NOMO-1 treated with DMSO at 0.1 percent for 48 hours (cell line): Measurements from ENCODE around the gene TRAPPC12.
"Not testable (repeated sequence)": the region's sequence is repeated elsewhere in the genome, so short reads cannot be mapped to it uniquely, and the experiment has no call there.

Experiments used
- DNase-seq: peaks from one replicate; lab custom pipeline; 2025; ENCODE audit not compliant: unreplicated experiment; lab: John Stamatoyannopoulos, UW

TRAPPC12 gene

DNA sequence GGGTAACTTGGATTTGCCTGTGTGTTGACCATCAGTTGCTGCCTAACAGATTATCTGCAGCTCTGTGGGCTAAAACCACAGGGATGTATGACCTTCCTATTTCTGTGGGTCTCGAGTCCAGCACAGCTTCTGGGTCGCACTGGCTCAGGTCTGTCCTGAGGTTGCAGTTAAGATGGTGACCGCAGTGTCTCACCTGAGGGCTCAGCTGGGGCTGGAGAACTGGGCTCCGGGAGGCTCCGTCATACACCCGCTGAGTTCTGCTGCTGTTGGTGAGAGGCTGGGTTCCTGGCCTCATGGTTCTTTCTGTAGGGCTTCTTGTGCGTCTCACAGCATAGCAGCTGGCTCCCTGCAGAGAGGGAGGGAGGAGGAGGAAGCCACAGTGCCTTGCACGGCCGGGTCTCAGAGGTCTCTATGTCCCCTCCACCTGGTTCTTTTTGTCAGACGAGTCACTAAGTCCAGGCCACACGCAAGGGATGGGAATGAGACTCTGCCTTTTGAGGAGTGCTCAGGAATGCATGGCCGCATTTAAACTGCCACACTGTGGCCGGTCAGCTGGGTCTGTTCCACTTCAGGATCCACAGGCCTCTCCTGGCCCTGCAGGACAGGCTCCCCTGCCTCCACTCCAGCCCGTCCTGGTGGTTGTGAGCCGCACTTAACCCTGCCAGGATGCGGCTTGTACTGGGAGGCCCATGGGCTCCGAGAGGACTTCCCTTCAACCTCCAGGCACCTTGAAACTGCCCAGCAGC is 72.6 kb downstream of the TRAPPC12 start:
- no peak for DNase-seq

DNA sequence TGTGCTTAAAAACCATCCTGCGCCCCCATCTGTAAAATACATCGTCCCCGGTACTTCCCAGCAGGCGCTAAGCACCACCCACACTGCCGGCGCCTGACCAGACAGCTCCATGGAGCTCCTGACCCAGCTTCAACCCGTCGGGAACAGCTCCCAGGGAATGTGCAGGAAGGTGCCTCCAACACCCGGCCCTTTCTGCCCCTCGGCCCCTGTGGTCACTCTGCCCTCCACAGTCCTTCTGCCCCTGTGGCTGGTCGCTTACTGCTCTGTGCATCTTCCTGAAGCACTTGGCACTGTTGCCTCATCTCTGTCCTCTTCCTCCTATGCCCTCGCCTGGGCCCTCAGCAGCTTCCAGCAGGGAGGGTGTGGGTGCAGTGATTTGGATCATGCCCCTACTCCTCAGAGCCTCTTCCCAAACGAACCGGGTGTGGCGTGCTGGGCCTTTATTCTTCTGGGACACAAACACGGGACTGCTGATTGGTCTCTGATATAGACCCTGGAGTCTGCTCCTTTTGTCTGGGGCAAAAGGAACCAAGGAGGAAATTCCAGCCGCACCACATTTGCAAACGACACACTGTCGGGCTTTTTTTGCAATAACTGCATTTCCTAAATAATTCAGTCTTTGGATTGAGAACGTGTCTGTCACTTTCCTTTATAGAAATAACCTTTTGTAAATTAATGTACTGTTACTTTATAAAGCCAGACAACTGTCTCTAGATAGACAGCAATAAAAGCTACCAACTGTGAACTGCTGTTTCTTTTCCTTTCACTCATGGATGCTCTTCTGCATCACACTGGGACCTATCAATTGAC is 73.9 kb downstream of the TRAPPC12 start:
- DNase-seq: no peak

DNA sequence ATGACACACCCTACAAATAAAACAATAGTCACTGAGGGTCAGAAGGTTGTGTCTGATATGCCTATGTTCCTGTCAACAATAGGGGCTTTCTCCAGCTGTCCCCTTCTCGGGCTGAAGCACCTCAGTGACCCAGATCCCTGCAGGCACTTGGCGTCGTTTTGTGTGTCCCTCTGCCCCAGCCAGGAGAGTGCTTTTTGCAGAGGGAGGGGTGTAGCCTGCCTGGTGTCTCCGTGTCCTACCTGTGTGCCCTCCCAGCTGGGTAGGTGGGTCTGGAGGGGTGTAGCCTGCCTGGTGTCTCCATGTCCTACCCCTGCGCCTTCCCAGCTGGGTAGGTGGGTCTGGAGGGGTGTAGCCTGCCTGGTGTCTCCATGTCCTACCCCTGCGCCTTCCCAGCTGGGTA is 74.5 kb downstream of the TRAPPC12 start:
- not testable (repeated sequence) for DNase-seq

DNA sequence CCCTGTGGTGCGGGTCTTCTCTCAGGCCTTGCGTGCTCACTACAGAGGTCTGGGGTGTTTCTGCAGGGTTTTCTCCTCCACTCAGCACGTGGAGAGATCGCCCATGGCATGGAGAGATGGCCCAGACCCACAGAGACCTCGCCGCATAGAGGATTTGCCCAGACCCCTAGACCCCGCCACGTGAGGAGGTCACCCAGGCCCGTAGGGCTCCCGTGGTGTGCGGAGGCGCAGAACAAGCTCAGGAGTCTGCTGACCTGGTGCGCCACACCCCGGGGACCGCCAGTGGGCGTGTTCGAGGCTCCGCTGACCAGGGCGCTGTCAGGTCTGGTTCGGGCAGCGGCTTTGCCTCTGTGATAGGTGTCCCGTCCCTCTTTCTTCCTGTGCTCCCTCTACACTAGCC is 75.3 kb downstream of the TRAPPC12 start:
- DNase-seq: no peak

DNA sequence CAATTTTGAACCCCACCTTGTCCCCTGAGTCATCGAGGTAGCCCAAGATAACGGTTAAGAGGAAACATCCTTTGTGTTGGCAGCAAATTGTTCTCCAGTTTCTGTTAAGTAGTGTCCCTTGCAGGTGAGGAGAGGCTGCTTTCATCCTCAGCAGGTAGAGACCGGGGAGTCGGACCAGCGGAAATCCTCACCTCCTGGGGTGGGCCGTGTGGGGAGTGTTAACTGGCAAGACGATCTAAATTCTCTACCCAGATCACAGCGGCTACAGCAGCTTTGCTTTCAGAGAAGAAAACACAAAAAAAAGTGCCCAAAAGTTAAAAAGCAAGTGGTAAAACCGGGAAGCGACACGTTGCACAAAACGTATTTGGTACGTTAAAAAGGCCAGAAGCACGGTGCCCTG is 76.6 kb downstream of the TRAPPC12 start:
- DNase-seq: no peak

DNA sequence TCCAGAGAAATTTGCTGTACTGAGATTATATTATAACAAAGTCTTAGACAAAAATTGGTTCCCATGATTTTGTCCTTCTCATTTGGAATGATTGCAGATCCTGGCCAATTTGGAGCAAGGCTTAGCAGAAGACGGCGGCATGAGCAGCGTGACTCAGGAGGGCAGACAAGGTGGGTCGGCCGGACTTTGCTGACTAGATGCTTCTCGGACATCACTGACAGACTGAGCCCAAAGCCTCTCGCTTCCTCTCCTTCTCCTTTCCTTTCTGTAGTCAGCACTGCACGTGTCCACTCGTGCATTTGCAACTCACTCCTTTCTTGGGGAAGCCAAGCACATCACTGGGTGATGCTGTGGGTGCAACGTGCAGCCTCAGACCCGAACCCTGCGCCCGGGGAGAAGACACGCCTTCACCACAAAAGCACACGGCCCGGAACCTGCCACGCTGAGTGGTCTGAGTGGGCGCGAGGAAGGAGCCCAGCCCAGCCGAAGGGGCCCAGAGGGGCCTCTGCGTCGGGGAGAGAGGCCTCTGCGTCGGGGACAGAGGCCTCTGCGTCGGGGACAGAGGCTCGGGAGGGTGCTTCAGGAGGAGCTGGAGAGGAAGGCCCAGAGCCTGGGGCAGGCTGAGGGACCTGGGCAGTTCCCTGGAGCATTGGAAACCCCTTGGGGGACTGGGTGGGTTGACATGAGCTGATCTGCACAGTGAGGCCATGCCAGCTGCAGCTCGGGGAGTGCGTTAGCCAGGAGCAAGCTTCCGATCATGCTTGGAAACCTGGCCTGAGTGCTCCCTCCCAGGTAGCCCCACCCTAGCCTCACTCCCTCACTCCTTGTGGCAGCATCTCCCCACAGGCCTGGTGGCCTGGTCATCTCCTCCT is 78.3 kb downstream of the TRAPPC12 start:
- no peak for DNase-seq

DNA sequence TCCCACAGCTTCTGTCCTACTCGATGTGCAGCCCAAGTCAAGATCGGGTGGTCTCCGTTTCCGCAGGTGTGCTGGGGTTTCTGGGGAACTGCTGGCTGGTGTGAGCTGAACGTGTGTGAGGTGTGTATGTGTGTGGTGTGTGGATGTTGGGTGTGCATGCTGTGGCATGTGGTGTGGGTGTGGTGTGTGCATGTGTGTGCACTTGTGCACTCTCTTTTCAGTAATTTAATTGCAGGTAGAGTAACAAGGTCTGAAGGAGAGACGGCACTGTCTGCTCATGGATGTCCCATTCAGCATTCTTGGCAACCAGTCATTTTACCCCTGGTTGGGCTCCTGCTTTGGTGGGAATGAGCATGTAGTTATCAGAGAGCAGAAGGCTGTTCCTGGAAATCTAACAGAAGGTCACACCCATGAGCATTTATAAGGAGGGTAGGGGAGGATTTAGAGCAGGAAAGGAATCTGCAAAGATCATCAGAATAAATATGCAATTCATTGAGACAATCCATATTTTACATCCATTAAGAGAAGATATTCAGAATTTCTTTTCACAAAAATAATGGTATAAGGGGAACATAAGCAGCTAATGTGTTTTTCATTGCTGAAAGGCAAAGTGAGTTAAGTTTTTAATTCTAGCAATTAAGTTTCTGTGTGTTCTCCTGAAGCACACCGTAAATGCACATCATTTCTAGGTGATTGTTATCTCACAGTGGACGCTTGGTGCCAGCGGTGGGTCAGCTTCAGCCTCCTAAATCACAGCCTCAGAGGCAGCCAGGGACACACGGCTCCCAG is 79.1 kb downstream of the TRAPPC12 start:
- DNase-seq: no peak

DNA sequence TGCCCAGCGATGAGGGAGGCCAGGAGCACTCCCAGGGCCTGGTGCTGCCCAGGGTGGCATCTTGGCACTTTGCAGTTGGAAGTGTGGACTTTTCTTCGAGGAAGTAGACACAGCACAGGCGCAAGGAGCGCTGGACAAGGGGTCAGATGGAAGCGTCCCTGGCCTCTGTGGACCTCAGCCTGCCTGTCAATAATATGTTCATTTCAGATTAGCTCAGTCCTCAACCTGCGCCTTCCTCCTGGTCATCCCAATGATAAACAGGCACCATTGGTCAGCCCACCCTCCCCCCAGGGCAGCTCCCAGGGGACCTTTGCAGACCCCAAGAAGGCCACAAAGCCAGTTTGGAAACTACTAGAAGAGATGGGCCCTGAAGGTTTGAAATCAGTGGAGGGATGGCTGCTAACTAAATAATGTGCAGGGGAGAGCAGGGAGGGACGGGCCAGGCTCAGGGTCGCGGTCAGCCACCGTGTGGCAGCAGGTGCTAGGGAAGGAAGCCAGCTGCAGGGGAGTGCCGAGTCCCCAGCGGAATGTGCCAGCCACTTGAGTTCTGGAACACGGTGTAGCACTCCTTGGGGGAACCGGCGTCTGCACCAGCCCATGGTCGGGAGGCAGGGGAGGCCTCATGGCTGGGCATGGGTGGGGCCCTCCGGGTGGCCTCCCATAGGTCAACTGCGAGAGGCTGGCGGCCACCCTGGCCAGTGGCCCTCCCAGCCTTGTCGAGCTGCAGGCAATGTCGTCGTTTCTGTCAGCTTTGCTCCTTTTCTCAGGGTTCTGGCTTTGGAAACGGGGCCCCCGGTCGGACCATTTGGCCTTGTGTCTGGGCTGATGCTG is 79.9 kb downstream of the TRAPPC12 start:
- no peak for DNase-seq

DNA sequence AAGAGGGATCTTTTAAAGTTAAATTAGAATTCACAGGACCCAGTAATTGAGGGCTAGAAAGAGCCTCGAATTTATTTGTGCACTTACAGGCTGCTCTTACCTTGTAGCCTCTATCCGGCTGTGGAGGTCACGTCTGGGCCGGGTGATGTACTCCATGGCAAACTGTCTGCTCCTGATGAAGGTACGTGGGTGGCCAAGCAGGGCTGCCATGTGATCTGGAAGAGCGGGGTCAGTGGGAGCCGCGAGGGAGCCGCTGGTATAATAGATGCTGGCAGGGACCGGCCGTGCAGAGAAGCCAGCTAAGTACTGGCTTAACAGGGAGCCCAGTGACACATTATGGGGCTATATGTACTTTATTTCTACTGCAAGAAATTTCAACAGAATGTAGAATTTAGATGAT is 80.7 kb downstream of the TRAPPC12 start:
- DNase-seq: no peak

DNA sequence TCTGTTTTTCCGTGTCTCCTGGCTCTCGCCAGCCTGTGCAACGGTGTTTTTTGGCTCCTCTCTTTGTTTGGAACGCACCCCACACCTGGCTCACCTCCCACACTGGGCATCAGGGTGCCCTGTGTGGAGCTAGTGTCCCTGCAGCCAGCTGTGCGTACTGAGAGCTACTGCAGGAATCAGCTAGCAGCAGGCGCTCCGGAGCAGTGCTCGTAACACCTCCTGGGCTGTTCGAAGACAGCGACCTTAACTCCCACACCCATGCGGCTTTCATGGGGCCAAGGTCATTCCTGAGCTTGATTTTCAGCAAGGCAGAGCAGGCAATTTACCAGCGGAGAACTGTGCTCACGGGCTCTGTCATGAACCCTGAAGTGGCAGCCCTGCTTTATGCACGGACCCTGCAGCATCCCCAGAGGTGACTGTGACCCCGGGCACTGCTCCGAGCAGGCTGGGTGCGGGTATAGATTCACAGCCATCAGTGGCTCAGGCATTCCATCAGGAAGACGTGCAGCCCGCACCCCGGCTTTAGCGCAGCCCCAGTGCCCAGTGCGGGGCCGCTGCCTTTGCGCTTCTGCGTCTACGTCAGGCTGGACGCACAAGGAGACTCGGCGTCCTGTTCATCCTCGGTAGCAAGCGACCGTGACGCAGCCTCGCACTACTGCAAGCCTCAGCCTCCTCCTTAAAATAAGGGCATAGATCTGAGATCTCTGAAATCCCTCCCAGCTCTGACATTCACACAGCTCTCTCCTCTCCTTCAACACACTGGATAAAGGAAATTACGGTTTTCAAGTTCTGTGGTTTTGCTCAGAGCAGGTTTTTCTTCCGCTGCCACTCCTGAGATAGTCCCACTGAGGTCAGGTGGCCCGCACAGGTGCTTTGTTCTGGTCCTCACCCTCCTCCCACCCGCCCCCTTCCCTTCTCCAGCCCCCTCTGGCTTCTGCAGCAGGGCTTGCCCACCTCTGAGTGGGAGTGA is 81.6 kb downstream of the TRAPPC12 start:
- DNase-seq: no peak

DNA sequence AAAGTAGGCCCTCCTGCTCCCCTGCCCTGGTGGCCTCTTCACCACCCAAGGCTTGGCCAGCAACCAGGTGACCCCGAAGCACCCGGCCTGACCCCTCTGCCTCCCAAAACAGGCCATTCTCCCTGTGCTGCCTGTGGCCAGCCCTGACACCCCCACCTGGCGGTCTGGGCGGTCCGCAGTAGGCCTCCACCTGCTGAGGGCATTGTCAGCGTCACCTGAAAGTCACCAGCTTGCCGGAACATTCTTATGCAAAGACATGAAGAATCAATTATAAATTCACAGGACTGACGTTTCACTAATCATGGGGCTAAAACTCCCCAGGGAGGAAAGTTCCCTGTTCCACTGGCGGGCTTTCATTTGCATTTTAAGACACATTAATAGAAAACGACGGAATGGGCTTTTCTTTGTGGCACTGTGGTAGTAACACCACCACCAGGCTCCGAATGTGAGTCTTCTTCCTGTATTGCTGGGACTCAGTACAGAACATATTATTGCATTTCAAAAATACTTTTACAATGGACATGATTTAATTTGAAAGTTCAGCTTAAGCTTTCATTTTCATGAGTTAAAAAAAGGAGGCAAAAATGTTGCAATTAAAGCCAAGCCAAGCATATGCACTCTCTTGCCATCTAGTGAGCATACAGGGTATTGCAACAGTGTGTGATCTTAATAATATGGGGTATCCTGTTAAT is 82.5 kb downstream of the TRAPPC12 start:
- DNase-seq: peak; percentile 38

DNA sequence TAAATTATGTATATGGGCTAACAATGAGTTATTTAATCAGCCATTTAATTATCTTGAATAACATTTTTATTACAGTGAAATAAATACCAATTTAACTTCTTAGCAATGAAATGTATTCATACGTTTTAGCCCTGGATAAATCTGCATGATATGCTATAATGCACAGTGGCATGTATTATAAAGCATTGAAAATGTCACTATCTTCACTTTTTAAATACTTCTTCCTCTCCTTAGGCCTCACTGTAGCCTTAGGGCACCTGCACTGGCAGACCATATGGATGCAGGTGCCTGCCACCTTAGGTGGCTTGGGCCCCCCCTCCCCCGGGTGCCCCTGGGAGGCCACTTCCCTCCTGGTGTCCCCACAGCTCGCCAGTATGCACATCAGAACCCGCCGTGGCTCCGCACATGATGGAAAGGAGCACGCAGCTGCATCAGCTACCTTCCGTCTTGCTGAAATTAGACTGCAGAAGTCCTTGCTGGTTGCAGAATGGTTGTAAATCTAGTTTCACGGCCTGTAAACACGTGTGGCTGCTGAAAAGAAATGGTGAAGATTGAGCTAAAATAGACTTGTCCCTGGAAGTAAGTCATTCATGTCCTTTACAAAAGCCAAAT is 83.1 kb downstream of the TRAPPC12 start:
- DNase-seq: no peak

DNA sequence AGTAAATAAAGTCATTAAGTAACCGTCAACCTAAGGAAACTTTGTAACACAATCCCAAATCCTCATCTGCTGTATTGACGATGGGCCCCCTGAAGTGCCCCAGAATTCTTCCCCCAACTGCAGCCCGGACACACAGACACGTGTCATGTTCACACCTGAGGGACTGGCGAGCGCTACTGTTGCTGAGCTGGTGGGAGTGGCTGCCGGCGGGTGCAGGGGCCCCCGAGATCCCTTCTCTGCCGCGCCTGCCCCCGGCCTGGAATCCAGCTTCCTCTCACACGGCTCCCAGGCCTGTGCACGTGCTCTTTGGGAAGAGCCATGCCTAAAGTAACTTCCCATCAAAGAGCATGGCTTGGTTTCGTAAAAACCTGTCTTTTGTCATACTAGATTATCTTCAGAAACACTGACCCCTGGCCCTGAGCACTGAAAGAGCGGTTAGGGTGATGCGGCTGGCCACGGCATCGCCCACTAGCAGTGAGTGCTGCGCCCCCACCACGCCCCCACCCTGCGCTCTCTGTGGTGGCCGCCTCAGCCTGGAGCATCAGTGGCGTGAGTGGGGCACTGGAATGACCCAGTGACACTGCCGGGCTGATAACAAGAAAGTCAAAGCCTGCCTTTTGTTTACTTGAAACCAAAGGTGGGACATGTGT is 83.8 kb downstream of the TRAPPC12 start:
- DNase-seq: no peak

DNA sequence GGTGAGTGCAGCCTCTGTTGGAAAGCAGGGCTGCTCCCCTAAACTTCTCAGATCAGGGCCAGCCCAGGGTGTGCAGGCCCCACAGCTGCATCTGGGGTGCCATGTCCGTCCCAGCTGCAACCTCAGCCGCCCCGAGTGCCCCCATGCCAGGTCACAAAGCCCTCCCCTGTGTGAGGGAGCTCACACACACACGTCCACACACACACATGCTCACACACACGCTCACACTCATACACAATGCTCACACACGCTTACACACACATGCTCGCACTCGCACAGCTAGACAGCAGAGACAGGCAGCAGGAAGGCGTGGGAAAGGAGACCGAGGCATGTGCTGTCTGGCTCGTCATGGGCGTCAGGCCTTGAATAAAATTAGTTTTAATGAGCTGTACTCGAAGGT is 84.5 kb downstream of the TRAPPC12 start:
- no peak for DNase-seq

DNA sequence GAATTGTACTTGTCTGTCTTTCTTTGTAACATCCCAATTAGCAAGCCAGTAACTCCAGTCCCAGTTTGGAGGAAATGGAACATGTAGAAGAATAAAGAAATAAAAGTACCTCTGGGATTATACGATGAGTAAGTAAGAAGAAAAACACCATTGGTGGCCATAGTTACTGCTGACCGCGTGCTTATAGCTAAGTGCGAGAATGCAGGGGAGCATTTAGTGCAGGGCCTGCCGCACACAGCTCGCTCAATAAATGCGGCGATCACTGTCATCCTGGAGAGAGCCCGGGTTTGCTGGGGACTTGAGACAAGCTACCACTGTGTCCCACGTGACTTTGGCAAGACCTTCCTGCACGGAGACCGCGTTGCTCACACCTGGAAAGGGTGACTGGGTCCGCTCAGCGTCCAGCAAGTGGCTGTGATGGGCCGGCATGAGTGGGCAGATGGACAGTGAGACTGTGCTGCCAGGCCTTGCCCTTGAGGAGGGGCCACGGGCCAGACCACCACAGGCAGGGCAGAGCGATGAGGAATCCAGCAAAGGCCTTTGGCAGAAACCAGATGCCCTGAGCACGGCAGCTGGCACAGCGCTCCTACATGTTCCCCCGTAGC is 85.0 kb downstream of the TRAPPC12 start:
- DNase-seq: no peak

DNA sequence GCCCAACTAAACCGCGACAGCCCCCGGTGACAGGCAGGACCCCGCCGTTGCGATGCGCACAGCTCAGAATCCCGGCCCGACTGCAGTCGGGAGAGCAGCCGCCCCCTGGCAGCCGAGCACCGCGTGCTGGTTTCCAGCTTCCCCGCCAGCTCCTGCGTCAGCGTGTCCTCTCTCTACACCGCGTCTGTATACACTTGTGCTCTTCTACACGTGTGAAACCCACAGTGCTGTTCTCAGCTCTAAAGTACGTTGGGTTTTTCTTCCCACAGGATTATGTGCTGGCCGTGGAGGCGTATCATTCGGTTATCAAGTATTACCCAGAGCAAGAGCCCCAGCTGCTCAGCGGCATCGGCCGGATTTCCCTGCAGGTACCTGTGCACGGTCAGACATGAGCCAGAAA is 85.8 kb downstream of the TRAPPC12 start:
- DNase-seq: no peak
